SK-N-SH treated with all-trans-retinoic acid at 6 μM for 48 hours (cell line): ENCODE results near the gene NSG2.

Source experiments
- ATAC-seq: fragments of 200-7000 bp; cut with Tn5 transposase; 3 replicates; pipeline ENCODE4 v1.9.1; 2020; ENCODE audit warnings: mild to moderate bottlenecking, moderate library complexity
- ARNTL ChIP-seq: fragments of 450-650 bp; formaldehyde crosslinking; IDR thresholded peaks from 2 replicates; pipeline ENCODE4 v1.5.0; 2020; ENCODE audit warnings: low read depth, mild to moderate bottlenecking, moderate library complexity, borderline replicate concordance
- BACH2 ChIP-seq: fragments of 250-450 bp; sonication (Bioruptor Pico); IDR thresholded peaks from 2 replicates; pipeline ENCODE4 v1.9.0; 2021; ENCODE audit warnings: mild to moderate bottlenecking, borderline replicate concordance
- CSDC2 ChIP-seq: fragments of 250-450 bp; sonication (Bioruptor Pico); IDR thresholded peaks from 2 replicates; pipeline ENCODE4 v1.5.0; 2020; ENCODE audit warnings: mild to moderate bottlenecking, moderate library complexity
- ESRRG ChIP-seq: fragments of 250-450 bp; sonication (Bioruptor Pico); IDR thresholded peaks from 2 replicates; pipeline ENCODE4 v1.6.1; 2021; ENCODE audit warnings: mild to moderate bottlenecking
- GLIS3 ChIP-seq: fragments of 250-450 bp; sonication (Bioruptor Pico); IDR thresholded peaks from 2 replicates; pipeline ENCODE4 v1.5.0; 2020; ENCODE audit warnings: mild to moderate bottlenecking, moderate library complexity
- ISL1 ChIP-seq: fragments of 250-450 bp; sonication (Bioruptor Pico); IDR thresholded peaks from 2 replicates; pipeline ENCODE4 v2.1.2; 2022; ENCODE audit warnings: mild to moderate bottlenecking, moderate library complexity
- POU6F1 ChIP-seq: fragments of 250-450 bp; sonication (Bioruptor Pico); IDR thresholded peaks from 2 replicates; pipeline ENCODE4 v1.8.0; 2021; ENCODE audit warnings: low read depth, mild to moderate bottlenecking, moderate library complexity, borderline replicate concordance
- PPARA ChIP-seq: fragments of 250-450 bp; sonication (Bioruptor Pico); IDR thresholded peaks from 2 replicates; pipeline ENCODE4 v1.5.0; 2020; ENCODE audit warnings: mild to moderate bottlenecking, borderline replicate concordance
- RARB ChIP-seq: fragments of 250-450 bp; sonication (Bioruptor Pico); IDR thresholded peaks from 2 replicates; pipeline ENCODE4 v1.8.0; 2021; ENCODE audit warnings: mild to moderate bottlenecking, moderate library complexity
- SNAI2 ChIP-seq: fragments of 250-450 bp; sonication (Bioruptor Pico); IDR thresholded peaks from 2 replicates; pipeline ENCODE4 v1.5.0; 2020; ENCODE audit warnings: mild to moderate bottlenecking, moderate library complexity
- TCF4 ChIP-seq: fragments of 250-450 bp; sonication (Bioruptor Pico); IDR thresholded peaks from 2 replicates; pipeline ENCODE4 v1.8.0; 2021; ENCODE audit warnings: mild to moderate bottlenecking, moderate library complexity, borderline replicate concordance
- ZFP3 ChIP-seq: fragments of 250-450 bp; sonication (Bioruptor Pico); IDR thresholded peaks from 2 replicates; pipeline ENCODE4 v1.5.0; 2020; ENCODE audit warnings: mild to moderate bottlenecking, moderate library complexity
- ZFP30 ChIP-seq: fragments of 450-650 bp; formaldehyde crosslinking; IDR thresholded peaks from 2 replicates; pipeline ENCODE4 v1.5.0; 2022; ENCODE audit warnings: mild to moderate bottlenecking, moderate library complexity
- ZNF565 ChIP-seq: fragments of 450-650 bp; formaldehyde crosslinking; conservative IDR thresholded peaks from 2 replicates; pipeline ENCODE4 v1.5.0; 2020; ENCODE audit warnings: low read depth, mild to moderate bottlenecking, moderate library complexity
- ZNF70 ChIP-seq: fragments of 450-650 bp; formaldehyde crosslinking; IDR thresholded peaks from 2 replicates; pipeline ENCODE4 v1.5.0; 2020; ENCODE audit warnings: mild to moderate bottlenecking, moderate library complexity
- ZNF8 ChIP-seq: fragments of 450-650 bp; formaldehyde crosslinking; IDR thresholded peaks from 2 replicates; pipeline ENCODE4 v1.5.0; 2020; ENCODE audit warnings: mild to moderate bottlenecking, moderate library complexity
- TF ChIP-seq, protein P1 (sequence below): fragments of 250-450 bp; sonication (Bioruptor Pico); IDR thresholded peaks from 2 replicates; pipeline ENCODE4 v1.5.1; 2020; ENCODE audit warnings: low read depth, mild to moderate bottlenecking, moderate library complexity
- TF ChIP-seq, protein P2 (sequence below): fragments of 250-450 bp; sonication (Bioruptor Pico); IDR thresholded peaks from 2 replicates; pipeline ENCODE4 v1.8.0; 2020; ENCODE audit warnings: mild to moderate bottlenecking, moderate library complexity, borderline replicate concordance

Gene NSG2

DNA sequence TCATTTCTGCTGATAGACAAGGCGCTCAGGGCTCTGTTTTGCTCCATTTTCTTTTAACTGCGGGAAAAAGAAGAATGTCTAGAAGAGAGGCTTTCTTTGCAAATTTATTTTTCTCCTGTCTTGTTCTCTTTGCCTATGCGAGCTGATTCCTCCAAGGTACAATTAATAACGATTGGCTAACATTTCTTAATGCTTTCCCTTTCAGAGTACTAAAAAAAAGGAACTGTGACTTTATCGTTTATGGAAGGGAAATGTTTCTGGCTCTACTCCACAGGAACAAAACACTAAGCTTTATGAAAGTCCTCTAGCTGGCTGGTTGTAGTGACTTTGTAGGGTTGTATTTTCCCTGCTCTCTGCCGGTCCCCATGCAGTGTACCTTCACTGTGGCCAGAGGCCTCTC is 11.7 kb downstream of the NSG2 start:
- ATAC-seq = no peak
- TF ChIP-seq ZFP30 (no peak), CSDC2 (no peak)

DNA sequence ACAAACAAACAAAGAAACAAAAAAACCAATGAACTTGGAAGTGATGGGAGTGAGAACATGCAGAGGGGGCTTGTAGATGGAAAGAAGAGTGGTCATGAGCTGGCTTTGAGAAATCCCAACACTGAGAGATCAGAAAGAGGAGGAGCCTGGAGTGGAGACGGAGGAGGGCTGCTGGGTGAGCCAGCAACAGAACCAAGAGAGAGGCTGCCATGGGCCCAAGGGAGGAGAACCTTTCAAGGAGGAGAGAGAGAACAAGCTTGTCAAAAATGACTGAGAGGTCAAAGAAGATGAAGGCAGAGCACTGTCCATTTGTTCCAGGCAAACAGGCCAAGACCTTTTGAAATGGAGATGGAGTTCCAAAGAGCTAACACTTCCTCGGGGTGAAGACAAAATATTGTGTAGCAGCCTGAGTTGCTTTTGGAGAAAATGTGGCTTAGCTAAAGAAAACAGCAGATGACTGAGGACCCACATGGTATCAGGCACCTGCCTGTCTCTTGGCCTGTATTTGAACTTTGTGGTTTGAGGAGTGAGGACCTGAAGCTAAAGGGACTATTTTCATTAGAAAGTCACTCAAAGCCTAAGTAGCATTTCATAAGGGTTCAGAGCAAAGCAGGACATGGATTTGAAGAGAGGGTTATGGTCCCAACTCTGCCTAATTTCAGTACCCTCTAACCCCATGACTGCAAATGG is 13.1 kb downstream of the NSG2 start:
- TF ChIP-seq PPARA (CRISPR knock-in tag) (no peak), RARB (no peak), ZFP30 (no peak), TCF4 (no peak), ZNF565 (CRISPR knock-in tag) (no peak), GLIS3 (CRISPR knock-in tag) (no peak), BACH2 (CRISPR knock-in tag) (no peak)
- TF ChIP-seq, protein P1, sequence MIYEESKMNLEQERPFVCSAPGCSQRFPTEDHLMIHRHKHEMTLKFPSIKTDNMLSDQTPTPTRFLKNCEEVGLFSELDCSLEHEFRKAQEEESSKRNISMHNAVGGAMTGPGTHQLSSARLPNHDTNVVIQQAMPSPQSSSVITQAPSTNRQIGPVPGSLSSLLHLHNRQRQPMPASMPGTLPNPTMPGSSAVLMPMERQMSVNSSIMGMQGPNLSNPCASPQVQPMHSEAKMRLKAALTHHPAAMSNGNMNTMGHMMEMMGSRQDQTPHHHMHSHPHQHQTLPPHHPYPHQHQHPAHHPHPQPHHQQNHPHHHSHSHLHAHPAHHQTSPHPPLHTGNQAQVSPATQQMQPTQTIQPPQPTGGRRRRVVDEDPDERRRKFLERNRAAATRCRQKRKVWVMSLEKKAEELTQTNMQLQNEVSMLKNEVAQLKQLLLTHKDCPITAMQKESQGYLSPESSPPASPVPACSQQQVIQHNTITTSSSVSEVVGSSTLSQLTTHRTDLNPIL = no peak
- TF ChIP-seq, protein P2, sequence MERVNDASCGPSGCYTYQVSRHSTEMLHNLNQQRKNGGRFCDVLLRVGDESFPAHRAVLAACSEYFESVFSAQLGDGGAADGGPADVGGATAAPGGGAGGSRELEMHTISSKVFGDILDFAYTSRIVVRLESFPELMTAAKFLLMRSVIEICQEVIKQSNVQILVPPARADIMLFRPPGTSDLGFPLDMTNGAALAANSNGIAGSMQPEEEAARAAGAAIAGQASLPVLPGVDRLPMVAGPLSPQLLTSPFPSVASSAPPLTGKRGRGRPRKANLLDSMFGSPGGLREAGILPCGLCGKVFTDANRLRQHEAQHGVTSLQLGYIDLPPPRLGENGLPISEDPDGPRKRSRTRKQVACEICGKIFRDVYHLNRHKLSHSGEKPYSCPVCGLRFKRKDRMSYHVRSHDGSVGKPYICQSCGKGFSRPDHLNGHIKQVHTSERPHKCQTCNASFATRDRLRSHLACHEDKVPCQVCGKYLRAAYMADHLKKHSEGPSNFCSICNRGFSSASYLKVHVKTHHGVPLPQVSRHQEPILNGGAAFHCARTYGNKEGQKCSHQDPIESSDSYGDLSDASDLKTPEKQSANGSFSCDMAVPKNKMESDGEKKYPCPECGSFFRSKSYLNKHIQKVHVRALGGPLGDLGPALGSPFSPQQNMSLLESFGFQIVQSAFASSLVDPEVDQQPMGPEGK = no peak

GRCh38 chr5:174059247-174059646 is 13.7 kb downstream of the NSG2 start:
- ATAC-seq = no peak
- no peak for TF ChIP-seq ZNF8 (CRISPR knock-in tag)
- TF ChIP-seq POU6F1 (CRISPR knock-in tag) = no peak
- TF ChIP-seq ZNF70 = no peak
- TF ChIP-seq, all 23 proteins: peak for 0

More for the DNA sequence above, 13.1 kb downstream of the NSG2 start:
- no peak for ATAC-seq

DNA sequence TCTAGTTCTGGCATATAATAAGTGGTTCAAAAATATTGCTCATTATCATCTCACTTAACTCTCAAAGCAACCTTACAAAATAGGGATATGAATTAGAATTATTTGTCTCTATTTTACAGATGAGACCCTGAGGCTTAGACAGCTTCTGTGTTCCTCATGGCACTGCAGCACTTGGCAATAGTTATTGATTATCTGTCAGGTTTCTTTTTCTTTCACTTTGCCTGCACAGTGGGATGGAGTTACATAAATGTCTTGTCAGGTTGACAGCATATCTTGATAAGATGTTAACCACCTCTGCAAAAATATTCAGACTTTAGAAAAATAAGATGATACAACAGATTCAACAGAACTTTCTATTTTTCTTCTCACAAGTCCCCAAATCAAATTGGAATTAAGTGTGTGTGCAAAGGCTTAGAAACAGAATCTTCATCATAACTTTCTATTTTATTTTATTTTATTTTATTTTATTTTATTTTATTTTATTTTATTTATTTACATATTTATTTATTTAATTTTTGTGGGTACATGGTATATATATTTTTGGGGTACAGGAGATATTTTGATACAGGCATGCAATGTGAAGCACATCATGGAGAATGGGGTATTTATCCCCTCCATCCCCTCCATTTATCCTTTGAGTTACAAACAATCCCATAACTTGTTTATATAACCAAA is 17.7 kb downstream of the NSG2 start:
- no peak for TF ChIP-seq ISL1 (CRISPR knock-in tag)
- no peak for TF ChIP-seq GLIS3 (CRISPR knock-in tag)
- no peak for TF ChIP-seq ZNF8 (CRISPR knock-in tag)
- no peak for ATAC-seq

DNA sequence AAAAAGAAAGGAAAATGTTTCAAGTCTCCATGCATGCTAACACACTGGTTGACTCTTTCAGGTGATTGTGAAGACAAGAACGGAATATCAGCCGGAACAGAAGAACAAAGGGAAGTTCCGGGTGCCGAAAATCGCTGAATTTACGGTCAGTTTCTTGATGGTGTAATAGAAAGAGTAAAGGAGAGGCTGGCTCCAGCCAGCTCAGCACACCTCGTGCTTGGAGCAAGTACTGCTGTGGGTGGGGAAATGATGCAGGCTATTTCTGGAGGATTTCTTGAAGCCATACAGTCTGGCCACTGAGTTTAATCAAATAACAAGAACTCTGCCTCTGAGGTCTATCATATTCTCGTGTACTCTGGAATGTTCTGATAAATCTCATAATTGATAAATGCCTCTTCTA is 18.7 kb downstream of the NSG2 start:
- ATAC-seq = no peak

More for the DNA sequence above, 18.7 kb downstream of the NSG2 start:
- TF ChIP-seq ARNTL (CRISPR knock-in tag) = no peak
- TF ChIP-seq ESRRG (CRISPR knock-in tag) = no peak
- TF ChIP-seq SNAI2 (CRISPR knock-in tag) = no peak
- TF ChIP-seq, protein P1 = no peak
- no peak for TF ChIP-seq BACH2 (CRISPR knock-in tag)
- no peak for TF ChIP-seq GLIS3 (CRISPR knock-in tag)
- no peak for TF ChIP-seq ZFP30
- no peak for TF ChIP-seq POU6F1 (CRISPR knock-in tag)
- TF ChIP-seq ZFP3 (CRISPR knock-in tag) = no peak
- TF ChIP-seq, protein P2 = no peak
